Activated naive CD4-positive, alpha-beta T cell treated with anti-CD3 and anti-CD28 coated beads, Interleukin-2, amount 50 U/mL, for 72 hours (primary cell): Measurements from ENCODE around the gene SUSD3. TPM values are rescaled to one million over a fixed set of nuclear protein-coding genes. Genes with fewer than 3 reads are reported as not detected.
A peak's percentile ranks its signal among the peaks of the same experiment; 100 is the strongest.

Experiments used
- ATAC-seq, 2 donors: fragments of 150-1000 bp; cut with Tn5 transposase; 2 replicates each; pipeline ENCODE4 v1.10.0; 2021; ENCODE audit warnings: mild to moderate bottlenecking in 2 of 2, moderate library complexity in 2 of 2
- DNase-seq, 2 donors: peaks; one replicate each; pipeline ENCODE4 v3.0.0; 2021 to 2022; ENCODE audit warnings: low spot score in 2 of 2
- H3K27ac Mint-ChIP-seq, 2 donors: one replicate each; pipeline ENCODE4 v1.8.0; 2022; ENCODE audit warnings: mild to moderate bottlenecking in 2 of 2, mixed read lengths in 2 of 2
- H3K36me3 Mint-ChIP-seq, 2 donors: one replicate each; pipeline ENCODE4 v1.8.0; 2022; ENCODE audit warnings: mixed read lengths in 2 of 2
- H3K9me3 Mint-ChIP-seq, 2 donors: one replicate each; pipeline ENCODE4 v1.8.0; 2022; ENCODE audit warnings: mixed read lengths in 2 of 2
- total RNA-seq, 2 donors: library from RNA; stranded (reverse); gene quantifications; one replicate each; pipeline ENCODE4 v1.2.3, GENCODE V29; 2022

SUSD3 gene
- total RNA-seq, 2 donors from 2014 or later = 70.7 to 81.9 TPM

DNA sequence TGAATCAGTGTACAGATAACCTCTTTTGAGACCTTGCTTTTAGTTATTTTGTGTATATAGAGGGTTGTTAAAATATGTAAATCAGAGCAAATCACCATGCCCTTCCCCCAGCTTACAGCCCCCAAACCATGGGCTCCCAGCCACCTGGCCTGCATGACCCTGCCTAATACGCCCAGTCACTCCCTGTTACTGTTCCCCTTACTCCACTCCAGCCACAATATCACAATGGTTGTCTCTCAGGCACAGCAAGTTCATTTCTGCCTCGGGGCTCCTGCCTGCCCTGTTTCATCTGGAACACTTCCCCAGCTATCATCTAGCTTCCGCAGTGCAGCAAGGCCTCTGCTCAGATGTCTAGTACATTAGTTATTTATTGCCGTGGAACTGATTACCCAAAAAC, 32.6 kb downstream of the SUSD3 start:
- no peak for DNase-seq
- no peak for ATAC-seq
- peaks cover 15 to 76% of the 10 kb centered on the region in 2 donors for H3K36me3 Mint-ChIP-seq

GRCh38 chr9:93091453-93092081, 33.1 kb downstream of the SUSD3 start:
- peak; percentile 67 to 84 for DNase-seq
- Mint-ChIP-seq H3K9me3 (peaks cover 0 to 40% of the 10 kb centered on the region in 2 donors), H3K36me3 (peaks cover 13 to 72% of the 10 kb centered on the region in 2 donors), H3K27ac (peak overlapping the region; percentile 89 to 96)
- ATAC-seq = peak; percentile 46 to 67

More for the DNA sequence above, 32.6 kb downstream of the SUSD3 start:
- H3K27ac Mint-ChIP-seq = peak overlapping the region; percentile 89 to 96
- H3K9me3 Mint-ChIP-seq = peaks cover 0 to 41% of the 10 kb centered on the region in 2 donors

DNA sequence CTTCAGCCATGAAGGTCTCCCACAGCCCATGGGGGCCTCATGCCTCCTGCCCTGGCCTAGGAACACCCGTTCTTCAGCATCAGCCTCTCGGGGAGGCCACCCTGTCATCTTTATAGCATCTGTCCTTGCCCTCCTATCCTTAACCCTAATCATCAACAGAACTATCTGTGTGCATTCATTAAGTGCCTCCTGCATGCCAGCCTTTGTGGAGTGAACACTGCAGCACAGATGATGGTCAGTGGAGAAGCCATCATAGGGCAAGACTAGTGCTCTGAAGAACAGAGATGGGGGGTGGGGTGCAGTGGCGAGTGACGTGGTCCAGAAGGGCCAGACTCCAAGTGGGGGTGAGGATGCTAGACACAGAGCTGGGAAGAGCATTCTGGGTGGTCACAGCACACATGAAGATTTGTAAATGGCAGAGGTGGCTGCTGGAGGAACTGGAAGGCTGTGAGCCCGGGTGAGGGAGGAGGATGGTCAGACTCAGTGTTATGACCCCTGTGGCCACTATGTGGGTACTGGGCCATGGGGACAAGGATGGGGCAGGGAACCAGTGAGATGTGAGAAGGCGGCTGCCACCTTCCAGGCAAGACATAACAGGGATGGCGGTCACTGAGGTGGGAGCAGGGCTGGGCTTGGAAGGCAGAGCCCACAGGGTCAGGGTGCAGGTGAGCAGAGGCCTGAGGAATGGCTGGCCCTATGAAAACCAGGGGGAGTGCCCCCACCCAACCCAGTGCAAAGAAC, 33.9 kb downstream of the SUSD3 start:
- DNase-seq (peak in 1 of 2 donors; percentile 50), ATAC-seq (no peak)
- Mint-ChIP-seq H3K27ac (peak overlapping the region; percentile 89 to 96), H3K36me3 (peaks cover 16 to 64% of the 10 kb centered on the region in 2 donors), H3K9me3 (peaks cover 0 to 37% of the 10 kb centered on the region in 2 donors)

- peak overlapping the region; percentile 89 to 90 for H3K27ac Mint-ChIP-seq
- peak in 1 of 2 donors; percentile 53 for DNase-seq
These were observed 34.8 kb downstream of the SUSD3 start for GRCh38 chr9:93093127-93093876.

GRCh38 chr9:93093877-93094657, 35.6 kb downstream of the SUSD3 start:
- no peak for ATAC-seq
- H3K9me3 Mint-ChIP-seq = peaks cover 0 to 33% of the 10 kb centered on the region in 2 donors
- H3K27ac Mint-ChIP-seq = peak overlapping the region; percentile 89 to 98
- peaks cover 17 to 47% of the 10 kb centered on the region in 2 donors for H3K36me3 Mint-ChIP-seq
- peak in 1 of 2 donors; percentile 57 for DNase-seq

More at GRCh38 chr9:93093127-93093876, 34.8 kb downstream of the SUSD3 start:
- peaks cover 17 to 55% of the 10 kb centered on the region in 2 donors for H3K36me3 Mint-ChIP-seq
- peaks cover 0 to 37% of the 10 kb centered on the region in 2 donors for H3K9me3 Mint-ChIP-seq
- ATAC-seq = no peak

DNA sequence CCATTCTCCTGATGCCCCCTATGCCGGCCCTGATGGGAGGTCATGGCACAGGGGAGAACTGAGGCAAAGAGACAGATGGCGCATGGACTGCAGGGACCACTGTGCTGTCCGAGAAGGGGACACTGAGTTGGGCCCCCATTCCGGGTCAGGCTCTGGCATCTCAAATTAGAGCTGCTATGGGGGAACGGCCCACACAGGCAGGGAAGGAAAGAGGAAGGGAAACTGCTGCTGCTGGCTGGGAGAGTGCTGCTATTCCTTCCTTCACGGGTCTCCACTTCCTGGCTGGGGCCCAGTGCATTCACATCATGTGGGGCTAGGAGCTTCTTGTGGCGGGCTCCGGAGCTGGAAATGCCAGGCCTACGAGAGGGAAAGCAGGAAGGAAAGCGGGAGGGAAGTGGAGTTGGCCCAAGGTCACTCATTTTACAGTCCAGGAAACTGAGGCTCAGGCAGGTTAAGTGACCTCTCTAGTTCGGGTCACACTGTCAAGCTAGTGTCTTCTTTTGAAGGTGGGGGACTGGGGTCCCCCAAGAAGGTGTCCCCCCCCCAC, 36.2 kb downstream of the SUSD3 start:
- DNase-seq (peak in 1 of 2 donors; percentile 62), ATAC-seq (no peak)
- peak overlapping the region; percentile 89 to 98 for H3K27ac Mint-ChIP-seq

DNA sequence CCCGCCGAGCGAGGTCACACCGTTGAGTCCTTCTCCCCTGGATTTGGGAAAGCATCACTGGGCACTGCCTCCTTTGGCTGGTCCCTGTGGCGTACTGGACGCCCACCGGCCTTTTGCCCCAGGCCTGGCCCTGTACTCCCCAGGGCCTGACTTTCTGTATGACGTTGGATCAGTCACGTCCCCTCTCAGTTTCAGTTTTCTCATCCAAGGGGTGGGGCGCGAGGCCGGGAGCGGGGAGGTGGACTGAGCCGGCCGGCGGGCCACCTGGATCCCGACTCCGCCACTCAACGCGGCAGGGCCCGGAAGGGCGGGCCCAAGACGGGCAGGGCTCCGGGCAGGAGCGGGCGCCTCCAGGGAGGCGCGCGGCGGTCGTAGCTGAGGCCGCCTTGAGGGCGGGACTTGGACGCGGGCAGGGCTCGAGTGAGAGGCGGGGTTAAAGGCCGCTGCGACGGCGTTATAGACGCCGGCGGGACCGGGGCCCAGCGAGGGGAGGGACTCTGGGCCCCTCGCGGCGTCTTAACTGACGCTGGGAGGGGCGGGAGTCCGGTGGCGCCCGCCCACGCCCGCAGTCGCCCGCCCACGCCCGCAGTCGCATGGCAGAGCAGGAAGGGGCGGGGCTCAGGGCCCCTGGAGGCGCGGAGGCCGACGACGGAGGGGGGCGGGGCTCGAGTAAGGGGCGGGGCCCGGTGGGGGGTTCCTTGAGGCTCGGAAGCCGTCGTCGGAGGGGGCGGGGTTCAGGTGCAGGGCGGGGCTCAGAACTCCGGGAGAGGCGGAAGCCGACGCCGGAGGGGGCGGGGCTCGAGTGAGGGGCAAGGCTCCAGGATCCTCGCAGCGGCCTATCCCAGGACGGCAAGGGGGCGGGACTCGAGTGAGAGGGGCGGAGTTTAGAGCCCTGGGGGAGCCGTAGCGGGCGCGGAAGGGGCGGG, 37.0 kb downstream of the SUSD3 start:
- H3K36me3 Mint-ChIP-seq = peaks cover 19 to 35% of the 10 kb centered on the region in 2 donors
- DNase-seq = peak; percentile 100
- peak; percentile 61 to 81 for ATAC-seq
- H3K27ac Mint-ChIP-seq = peak overlapping the region; percentile 89 to 98
- peaks cover 0 to 25% of the 10 kb centered on the region in 2 donors for H3K9me3 Mint-ChIP-seq

More for the DNA sequence above, 36.2 kb downstream of the SUSD3 start:
- Mint-ChIP-seq H3K36me3 (peaks cover 17 to 40% of the 10 kb centered on the region in 2 donors), H3K9me3 (peaks cover 0 to 31% of the 10 kb centered on the region in 2 donors)

DNA sequence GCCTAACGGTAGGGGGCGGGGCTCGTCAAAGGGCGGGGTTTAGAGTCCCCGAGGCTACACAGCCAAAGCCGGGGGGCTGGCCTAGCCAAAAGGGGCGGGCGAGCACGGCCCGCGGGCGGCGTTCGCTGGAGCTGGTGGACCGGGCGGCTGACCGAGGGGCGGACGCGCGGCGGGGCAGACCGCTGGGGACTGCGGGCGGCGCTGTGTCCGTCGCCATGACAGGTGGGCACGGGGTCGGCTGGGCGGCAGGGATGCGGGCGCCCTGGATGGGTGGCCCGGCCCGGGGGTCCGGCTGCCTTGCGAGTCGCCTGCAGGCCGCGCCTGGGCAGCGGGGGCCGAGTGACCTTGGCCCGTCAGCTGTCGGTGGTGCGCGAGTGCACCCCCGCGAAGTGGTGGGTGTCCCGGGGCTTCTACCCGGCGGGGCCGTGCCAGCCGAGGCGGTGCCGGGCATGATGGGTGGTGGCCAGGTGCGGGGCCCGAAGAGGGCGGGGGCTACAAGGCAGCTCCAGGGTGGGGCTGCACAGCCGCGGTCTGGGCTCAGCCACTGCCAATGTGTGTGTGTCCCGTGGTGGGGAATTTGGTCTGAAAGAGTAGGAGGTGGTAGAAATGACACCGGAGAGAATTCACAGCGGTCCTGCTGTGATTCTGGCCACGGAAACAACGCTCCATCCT, 37.8 kb downstream of the SUSD3 start, which contains the start of gene CARD19:
Gene CARD19, plus strand, starts transcription at position 87 of the 672 bp plus-strand sequence. Its CDS starts 129 bp downstream, at position 216.
- DNase-seq (peak in 1 of 2 donors; percentile 56), ATAC-seq (peak; percentile 10)
- Mint-ChIP-seq H3K36me3 (peaks cover 20 to 35% of the 10 kb centered on the region in 2 donors), H3K9me3 (peaks cover 0 to 24% of the 10 kb centered on the region in 2 donors), H3K27ac (peak within 1 kb of the TSS; percentile 89 to 98)

GRCh38 chr9:93096811-93097382, 38.4 kb downstream of the SUSD3 start:
- peaks cover 18 to 34% of the 10 kb centered on the region in 2 donors for H3K36me3 Mint-ChIP-seq
- H3K27ac Mint-ChIP-seq = peak overlapping the region; percentile 87 to 89
- peaks cover 0 to 21% of the 10 kb centered on the region in 2 donors for H3K9me3 Mint-ChIP-seq
- DNase-seq (peak in 1 of 2 donors; percentile 62), ATAC-seq (no peak)

- Mint-ChIP-seq H3K9me3 (peaks cover 0 to 16% of the 10 kb centered on the region in 2 donors), H3K36me3 (peaks cover 13 to 34% of the 10 kb centered on the region in 2 donors), H3K27ac (peak overlapping the region; percentile 85 to 89)
- ATAC-seq = no peak
- peak in 1 of 2 donors; percentile 56 for DNase-seq
These were observed 39.2 kb downstream of the SUSD3 start for GRCh38 chr9:93097511-93098201.

GRCh38 chr9:93098236-93098946, 39.9 kb downstream of the SUSD3 start:
- ATAC-seq = peak; percentile 10 to 53
- H3K9me3 Mint-ChIP-seq = peaks cover under 1 to 11% of the 10 kb centered on the region in 2 donors
- peaks cover 15 to 34% of the 10 kb centered on the region in 2 donors for H3K36me3 Mint-ChIP-seq
- H3K27ac Mint-ChIP-seq = peak overlapping the region; percentile 85 to 89
- peak; percentile 61 to 88 for DNase-seq

DNA sequence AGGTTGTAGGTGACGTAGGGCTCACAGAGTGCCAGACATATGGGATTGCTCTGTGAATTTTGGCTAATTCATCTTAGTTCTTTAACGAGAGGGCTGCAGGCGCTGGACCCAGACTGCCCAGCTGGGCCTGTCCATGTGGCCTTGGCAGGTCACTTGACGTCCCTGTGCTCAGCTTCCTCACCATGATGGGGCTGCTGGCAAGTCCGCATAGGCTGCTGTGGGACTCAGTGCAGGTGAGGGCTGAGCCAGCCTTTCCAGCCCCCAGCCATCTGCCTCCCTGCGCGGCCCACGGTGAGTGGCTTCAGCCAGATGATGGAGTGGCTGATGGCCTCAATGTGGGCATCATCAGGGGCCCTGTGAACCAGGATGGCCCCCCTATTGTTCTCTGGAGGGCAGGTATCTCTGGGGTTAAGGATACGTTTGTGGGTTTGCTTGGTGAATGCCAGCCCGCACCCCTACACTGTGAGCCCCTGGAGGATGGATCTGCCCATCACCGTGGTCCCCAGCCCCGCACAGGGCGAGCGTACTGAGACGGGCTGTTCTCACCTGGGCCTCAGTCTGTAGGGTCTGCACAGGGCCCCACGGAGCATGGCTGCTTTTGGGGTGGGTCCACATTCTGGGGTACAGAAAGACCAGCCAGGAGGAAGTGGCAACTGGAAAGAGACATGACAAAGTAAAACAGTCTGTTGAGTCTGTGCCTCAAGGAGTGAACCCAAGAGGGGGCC, 41.2 kb downstream of the SUSD3 start:
- Mint-ChIP-seq H3K36me3 (peaks cover 25 to 43% of the 10 kb centered on the region in 2 donors), H3K9me3 (peaks cover 4 to 13% of the 10 kb centered on the region in 2 donors), H3K27ac (no peak overlapping the region)
- ATAC-seq (no peak), DNase-seq (peak in 1 of 2 donors; percentile 49)
